KOPT-K1 (cell line): ENCODE measurements around the gene RNASEL.
A peak's percentile ranks its signal among the peaks of the same experiment; 100 is the strongest.
"Not testable (repeated sequence)": the region's sequence is repeated elsewhere in the genome, so short reads cannot be mapped to it uniquely, and the experiment has no call there.

Experiments used
- H3K27ac ChIP-seq: fragments of 200-600 bp; sonication (generic); 2 replicates; pipeline ENCODE4 v1.5.1; 2016; ENCODE audit warnings: antibody characterized with exemption, mild to moderate bottlenecking, low read depth, low read length; ENCODE audit not compliant: poor library complexity, severe bottlenecking
- H3K36me3 ChIP-seq: fragments of 200-600 bp; sonication (generic); 2 replicates; pipeline ENCODE4 v1.5.1; 2017; ENCODE audit warnings: antibody characterized with exemption, mild to moderate bottlenecking, low read length, moderate library complexity; ENCODE audit not compliant: insufficient read depth
- H3K9me3 ChIP-seq: fragments of 200-600 bp; sonication (generic); 2 replicates; pipeline ENCODE4 v1.5.1; 2017; ENCODE audit warnings: antibody characterized with exemption, low read length, mild to moderate bottlenecking; ENCODE audit not compliant: insufficient read depth, poor library complexity, severe bottlenecking

The RNASEL gene

GRCh38 chr1:182588500-182589396 is at the start of gene RNASEL:
Gene RNASEL, minus strand, starts transcription at chr1:182589256. Its CDS starts 2,450 bp downstream, at chr1:182586806.
- Histone ChIP-seq H3K27ac (peak within 1 kb of the TSS; percentile 93), H3K9me3 (no peaks in the 10 kb centered on the region), H3K36me3 (no peaks in the 10 kb centered on the region)

- Histone ChIP-seq H3K36me3 (no peaks in the 10 kb centered on the region), H3K27ac (no peak overlapping the region), H3K9me3 (no peaks in the 10 kb centered on the region)
Measured at GRCh38 chr1:182637769-182638168, 48.7 kb upstream of the RNASEL start.

- Histone ChIP-seq H3K27ac (no peak overlapping the region), H3K9me3 (no peaks in the 10 kb centered on the region), H3K36me3 (no peaks in the 10 kb centered on the region)
Measured at GRCh38 chr1:182635871-182636270, 46.8 kb upstream of the RNASEL start.

GRCh38 chr1:182634306-182635072 is 45.4 kb upstream of the RNASEL start:
- no peaks in the 10 kb centered on the region for H3K36me3 ChIP-seq
- H3K9me3 ChIP-seq = no peaks in the 10 kb centered on the region
- no peak overlapping the region for H3K27ac ChIP-seq

DNA sequence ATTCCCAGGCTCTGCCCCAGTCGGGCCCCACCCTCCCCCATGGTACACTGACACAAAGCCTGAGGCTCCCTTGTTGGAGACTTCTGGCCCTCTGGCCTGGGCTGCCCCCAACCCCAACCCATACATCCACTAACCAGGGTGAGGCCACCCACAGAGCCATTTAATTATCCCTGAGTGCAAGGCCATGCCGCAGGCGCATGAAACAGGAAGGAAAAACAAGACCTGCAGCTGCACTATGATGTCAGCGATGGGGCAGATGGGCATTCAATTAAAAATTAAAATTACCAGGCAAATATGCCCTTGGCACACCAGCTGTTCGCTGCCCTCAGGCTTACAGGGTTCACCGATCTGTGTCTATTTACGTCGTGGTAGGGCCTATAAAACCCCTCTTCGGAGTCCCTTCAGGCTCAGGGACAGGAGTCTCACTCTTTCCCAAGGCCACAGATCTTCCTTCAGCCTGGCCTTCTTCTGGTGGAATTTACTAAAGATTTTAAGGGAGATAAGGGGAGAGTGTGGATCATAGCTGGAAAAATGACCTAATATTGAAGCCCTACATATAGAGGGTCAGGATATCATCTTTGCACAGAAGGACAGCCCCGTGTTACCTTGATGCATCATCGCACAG is 44.7 kb upstream of the RNASEL start:
- no peaks in the 10 kb centered on the region for H3K9me3 ChIP-seq
- no peak overlapping the region for H3K27ac ChIP-seq
- no peaks in the 10 kb centered on the region for H3K36me3 ChIP-seq

DNA sequence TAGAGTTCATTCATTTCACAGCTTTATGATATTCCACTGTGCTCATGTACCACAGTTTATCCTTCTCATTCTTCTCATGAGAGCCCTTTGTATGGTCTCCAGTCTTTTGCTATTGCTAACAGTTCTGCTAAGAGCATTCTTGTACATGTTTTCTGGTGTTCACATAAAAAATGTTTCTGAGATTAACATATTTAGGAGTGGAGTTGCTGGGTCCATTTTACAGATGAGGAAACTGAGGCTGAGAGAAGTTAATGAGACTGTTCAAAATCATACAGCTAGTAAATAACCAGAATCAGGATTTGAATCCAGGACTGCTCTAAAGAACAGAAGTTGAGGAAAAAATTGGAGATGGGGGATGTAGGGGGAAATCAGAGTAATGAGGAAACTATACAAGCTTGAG is 44.0 kb upstream of the RNASEL start:
- no peak overlapping the region for H3K27ac ChIP-seq
- H3K36me3 ChIP-seq = no peaks in the 10 kb centered on the region
- H3K9me3 ChIP-seq = no peaks in the 10 kb centered on the region

GRCh38 chr1:182632441-182632857 is 43.4 kb upstream of the RNASEL start:
- H3K36me3 ChIP-seq, H3K27ac ChIP-seq, H3K9me3 ChIP-seq: not testable (repeated sequence)

DNA sequence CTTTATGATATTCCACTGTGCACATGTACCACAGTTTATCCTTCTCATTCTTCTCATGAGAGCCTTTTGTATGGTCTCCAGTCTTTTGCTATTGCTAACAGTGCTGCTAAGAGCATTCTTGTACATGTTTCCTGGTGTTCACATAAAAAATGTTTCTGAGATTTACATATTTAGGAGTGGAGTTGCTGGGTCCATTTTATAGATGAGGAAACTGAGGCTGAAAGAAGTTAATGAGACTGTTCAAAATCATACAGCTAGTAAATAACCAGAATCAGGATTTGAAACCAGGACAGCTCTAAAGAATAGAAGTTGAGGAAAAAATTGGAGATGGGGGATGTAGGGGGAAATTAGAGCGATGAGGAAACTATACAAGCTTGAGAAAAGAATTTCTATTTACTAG is 42.9 kb upstream of the RNASEL start:
- Histone ChIP-seq H3K9me3 (no peaks in the 10 kb centered on the region), H3K27ac (no peak overlapping the region), H3K36me3 (no peaks in the 10 kb centered on the region)

DNA sequence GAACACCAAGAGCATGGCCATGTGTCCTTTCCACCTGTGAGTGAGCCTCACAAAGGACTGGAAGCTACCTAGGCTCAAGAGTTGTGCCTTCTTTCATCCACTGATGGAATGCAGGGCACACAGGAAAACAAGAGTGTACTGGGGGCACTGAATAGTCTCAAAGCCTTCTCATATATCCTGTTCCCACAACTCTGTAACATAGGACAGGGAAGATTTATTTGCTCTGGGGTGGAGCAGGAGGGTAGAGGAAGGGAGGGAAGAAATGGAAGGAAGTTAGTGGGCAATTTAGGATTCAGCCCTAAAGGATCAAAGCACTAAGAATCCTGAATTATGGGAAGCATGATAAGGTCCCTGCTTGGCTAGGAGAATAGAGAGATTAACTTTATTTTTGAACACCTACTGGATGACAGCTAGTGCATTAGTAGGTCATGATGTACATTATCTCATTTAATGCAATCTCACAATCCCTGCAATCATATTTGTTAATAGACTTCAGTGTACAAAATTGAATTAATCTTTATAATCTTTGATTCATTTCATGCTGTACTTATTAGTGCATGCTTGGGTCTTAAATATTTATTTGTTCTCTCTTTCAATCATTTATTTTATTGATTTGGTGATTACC is 42.1 kb upstream of the RNASEL start:
- Histone ChIP-seq H3K36me3 (no peaks in the 10 kb centered on the region), H3K27ac (no peak overlapping the region), H3K9me3 (no peaks in the 10 kb centered on the region)

DNA sequence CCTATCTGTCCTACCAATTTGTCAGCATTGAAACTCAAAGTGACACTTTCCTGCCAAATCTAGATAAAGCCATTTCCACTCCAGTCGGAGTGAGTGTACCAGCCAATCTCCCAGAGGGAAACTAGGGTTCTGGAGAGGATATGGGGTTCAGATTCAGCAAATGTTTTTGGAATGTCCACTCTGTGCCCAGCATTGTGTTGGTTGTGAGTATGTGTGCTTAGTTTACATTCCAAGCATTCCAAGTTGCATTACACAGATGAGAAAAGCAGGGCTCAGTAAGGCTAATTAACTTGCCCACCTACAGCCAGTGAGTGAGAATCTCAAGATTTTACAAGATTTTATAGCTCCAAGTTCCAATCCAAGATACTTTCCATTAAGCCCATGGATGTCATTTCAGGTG is 41.5 kb upstream of the RNASEL start:
- Histone ChIP-seq H3K36me3 (no peaks in the 10 kb centered on the region), H3K27ac (no peak overlapping the region), H3K9me3 (no peaks in the 10 kb centered on the region)

DNA sequence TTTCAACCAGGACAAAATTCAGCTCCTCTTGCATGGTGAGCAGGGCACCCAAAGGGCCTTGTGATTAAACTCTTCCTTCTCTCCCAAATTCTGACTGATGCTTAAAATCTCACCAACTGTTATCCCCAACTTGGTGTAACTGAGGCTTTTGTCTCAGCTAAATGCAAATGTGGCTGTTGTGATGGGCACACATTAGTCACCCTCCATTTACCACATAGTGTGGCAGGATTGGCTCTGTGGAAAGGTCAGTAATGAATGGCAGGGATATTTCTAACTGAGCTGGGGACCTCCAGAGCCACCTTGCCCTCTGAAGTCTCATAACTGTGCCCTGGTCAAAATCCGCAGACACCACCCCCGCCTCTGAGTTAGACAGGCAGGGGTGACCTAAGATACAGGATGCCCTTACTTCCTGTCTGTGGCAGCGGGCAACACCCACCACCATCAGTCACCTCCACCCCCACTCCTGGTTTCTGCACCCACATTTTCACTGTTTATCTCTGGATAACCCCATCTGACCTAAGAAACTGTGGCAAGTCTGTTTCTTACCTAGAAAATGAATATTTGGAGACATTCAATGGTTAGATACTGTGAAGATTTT is 40.5 kb upstream of the RNASEL start:
- no peaks in the 10 kb centered on the region for H3K9me3 ChIP-seq
- H3K36me3 ChIP-seq = no peaks in the 10 kb centered on the region
- H3K27ac ChIP-seq = no peak overlapping the region

- H3K27ac ChIP-seq = no peak overlapping the region
- H3K36me3 ChIP-seq = no peaks in the 10 kb centered on the region
Measured at GRCh38 chr1:182629080-182629479, 40.0 kb upstream of the RNASEL start.

GRCh38 chr1:182628657-182629056 is 39.6 kb upstream of the RNASEL start:
- Histone ChIP-seq H3K36me3 (no peaks in the 10 kb centered on the region), H3K9me3 (no peaks in the 10 kb centered on the region), H3K27ac (no peak overlapping the region)

More at GRCh38 chr1:182629080-182629479, 40.0 kb upstream of the RNASEL start:
- no peaks in the 10 kb centered on the region for H3K9me3 ChIP-seq

DNA sequence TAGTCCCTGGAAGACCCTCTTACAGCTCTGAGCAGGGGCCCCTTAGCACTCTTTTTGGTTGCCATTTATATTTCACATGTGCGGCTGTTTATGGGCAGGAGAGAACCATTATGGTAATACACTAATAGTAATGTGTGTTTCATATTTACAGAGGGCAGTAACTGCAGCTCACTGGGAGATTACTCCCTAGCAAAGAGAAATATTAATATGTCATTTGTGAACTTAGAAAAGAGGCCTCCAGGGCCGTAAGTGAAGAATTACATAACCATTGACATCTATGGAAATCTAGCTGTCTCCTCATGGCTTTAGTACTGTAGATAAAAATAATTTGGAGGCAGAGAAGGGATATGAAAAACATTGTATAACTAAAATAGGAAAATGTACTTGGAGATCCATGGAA is 38.6 kb upstream of the RNASEL start:
- H3K27ac ChIP-seq = no peak overlapping the region
- H3K9me3 ChIP-seq = no peaks in the 10 kb centered on the region
- no peaks in the 10 kb centered on the region for H3K36me3 ChIP-seq
